H9 (cell line): ENCODE data around the gene NOA1. TPM values are rescaled to one million over a fixed set of nuclear protein-coding genes. Genes with fewer than 3 reads are reported as not detected.
"Not testable (repeated sequence)": the region's sequence is repeated elsewhere in the genome, so short reads cannot be mapped to it uniquely, and the experiment has no call there.

Source experiments
- DNase-seq: peaks from one replicate; pipeline ENCODE4 v3.0.0-alpha.2; 2017
- H2AFZ ChIP-seq: one replicate; pipeline ENCODE4 v1.6.1; 2013; ENCODE audit warnings: mild to moderate bottlenecking, low read length, control low read depth, moderate library complexity
- H2AK5ac ChIP-seq: 2 replicates; pipeline ENCODE4 v1.6.1; 2013; ENCODE audit warnings: low read length, control low read depth, mixed read lengths; ENCODE audit not compliant: insufficient read length
- H2BK120ac ChIP-seq: one replicate; pipeline ENCODE4 v1.6.1; 2013; ENCODE audit warnings: low read depth, mild to moderate bottlenecking, low read length, control low read depth, inconsistent platforms; ENCODE audit not compliant: poor library complexity, severe bottlenecking
- H2BK12ac ChIP-seq: 2 replicates; pipeline ENCODE4 v1.6.1; 2013; ENCODE audit warnings: low read length, control low read depth, mixed read lengths, low read depth; ENCODE audit not compliant: insufficient read length
- H2BK15ac ChIP-seq: 2 replicates; pipeline ENCODE4 v1.6.1; 2013; ENCODE audit warnings: low read depth, low read length, control low read depth
- H2BK20ac ChIP-seq: one replicate; pipeline ENCODE4 v1.6.1; 2013; ENCODE audit warnings: low read depth, mild to moderate bottlenecking, low read length, control low read depth, inconsistent platforms; ENCODE audit not compliant: poor library complexity, severe bottlenecking
- H2BK5ac ChIP-seq: 2 replicates; pipeline ENCODE4 v1.6.1; 2013; ENCODE audit warnings: low read length, control low read depth, mixed read lengths; ENCODE audit not compliant: insufficient read length
- H3K14ac ChIP-seq: 2 replicates; pipeline ENCODE4 v1.6.1; 2013; ENCODE audit warnings: low read length, control low read depth; ENCODE audit not compliant: insufficient read depth
- H3K18ac ChIP-seq: 2 replicates; pipeline ENCODE4 v1.6.1; 2013; ENCODE audit warnings: low read depth, mild to moderate bottlenecking, mixed read lengths, low read length, control low read depth; ENCODE audit not compliant: insufficient read length
- H3K23ac ChIP-seq: 2 replicates; pipeline ENCODE4 v1.6.1; 2013; ENCODE audit warnings: low read length, control low read depth, mixed read lengths, low read depth; ENCODE audit not compliant: insufficient read length
- H3K23me2 ChIP-seq: 2 replicates; pipeline ENCODE4 v1.6.1; 2013; ENCODE audit warnings: low read depth, mild to moderate bottlenecking, mixed read lengths, low read length, control low read depth; ENCODE audit not compliant: insufficient read length, poor library complexity, severe bottlenecking
- H3K27ac ChIP-seq: 2 replicates; pipeline ENCODE4 v1.5.1; 2013; ENCODE audit warnings: low read length, control low read depth, mixed read lengths, low read depth; ENCODE audit not compliant: insufficient read length
- H3K27me3 ChIP-seq: 2 replicates; pipeline ENCODE4 v1.6.1; 2013; ENCODE audit warnings: low read length, control low read depth, inconsistent platforms; ENCODE audit not compliant: insufficient read depth
- H3K4ac ChIP-seq: 2 replicates; pipeline ENCODE4 v1.6.1; 2013; ENCODE audit warnings: low read depth, mild to moderate bottlenecking, control low read depth, inconsistent platforms, low read length, moderate library complexity
- H3K4me1 ChIP-seq: 2 replicates; pipeline ENCODE4 v1.6.1; 2013; ENCODE audit warnings: low read length, control low read depth, inconsistent platforms; ENCODE audit not compliant: insufficient read depth
- H3K4me2 ChIP-seq: 2 replicates; pipeline ENCODE4 v1.6.1; 2013; ENCODE audit warnings: low read length, control low read depth, mixed read lengths; ENCODE audit not compliant: insufficient read length, insufficient read depth
- H3K56ac ChIP-seq: 2 replicates; pipeline ENCODE4 v1.6.1; 2013; ENCODE audit warnings: low read depth, mild to moderate bottlenecking, mixed read lengths, low read length, control low read depth; ENCODE audit not compliant: insufficient read length
- H3K79me1 ChIP-seq: 2 replicates; pipeline ENCODE4 v1.6.1; 2013; ENCODE audit warnings: low read depth, mild to moderate bottlenecking, moderate library complexity, low read length, control low read depth, inconsistent platforms; ENCODE audit not compliant: insufficient read depth, poor library complexity, severe bottlenecking
- H3K79me2 ChIP-seq: 2 replicates; pipeline ENCODE4 v1.6.1; 2013; ENCODE audit warnings: low read length, control low read depth, inconsistent platforms; ENCODE audit not compliant: insufficient read depth
- H3K9ac ChIP-seq: 2 replicates; pipeline ENCODE4 v1.6.1; 2013; ENCODE audit warnings: low read length, control low read depth, mixed read lengths; ENCODE audit not compliant: insufficient read length; ENCODE audit errors: extremely low read depth
- H3K9me3 ChIP-seq: one replicate; pipeline ENCODE4 v1.6.1; 2013; ENCODE audit warnings: low read depth, low read length, inconsistent platforms; ENCODE audit not compliant: control insufficient read depth
- H3T11ph ChIP-seq: one replicate; pipeline ENCODE4 v1.6.1; 2013; ENCODE audit warnings: mild to moderate bottlenecking, low read length, control low read depth, inconsistent platforms
- H4K20me1 ChIP-seq: one replicate; pipeline ENCODE4 v1.6.1; 2013; ENCODE audit not compliant: control insufficient read depth, insufficient read length, insufficient read depth
- H4K5ac ChIP-seq: 2 replicates; pipeline ENCODE4 v1.6.1; 2013; ENCODE audit warnings: low read depth, mild to moderate bottlenecking, mixed read lengths, low read length, control low read depth; ENCODE audit not compliant: insufficient read length
- H4K8ac ChIP-seq: replicated peaks from 2 replicates; pipeline ENCODE4 v1.6.1; 2013; ENCODE audit warnings: low read length, control low read depth, mixed read lengths, low read depth; ENCODE audit not compliant: insufficient read length
- H4K91ac ChIP-seq: 2 replicates; pipeline ENCODE4 v1.6.1; 2013; ENCODE audit warnings: low read depth, mild to moderate bottlenecking, moderate library complexity, mixed read lengths, low read length, control low read depth; ENCODE audit not compliant: insufficient read length
- H3K27ac Mint-ChIP-seq, 3 experiments: 2 replicates in 2 of 3; 3 replicates in 1 of 3; pipeline ENCODE4 v1.8.0; 2020 to 2021; ENCODE audit warnings: mixed read lengths in 3 of 3, mild to moderate bottlenecking in 1 of 3, moderate library complexity in 1 of 3
- H3K27me3 Mint-ChIP-seq: 2 replicates; pipeline ENCODE4 v1.8.0; 2021; ENCODE audit warnings: low read depth, mild to moderate bottlenecking, moderate library complexity, mixed read lengths
- H3K36me3 Mint-ChIP-seq, 3 experiments: 2 replicates in 2 of 3; 3 replicates in 1 of 3; pipeline ENCODE4 v1.8.0; 2020 to 2021; ENCODE audit warnings: low read depth in 3 of 3, mixed read lengths in 3 of 3; ENCODE audit not compliant: insufficient read depth in 1 of 3
- H3K4me1 Mint-ChIP-seq, 2 experiments: 2 replicates each; pipeline ENCODE4 v1.8.0; 2020; ENCODE audit warnings: mixed read lengths in 2 of 2
- H3K4me3 Mint-ChIP-seq, 2 experiments: 2 replicates in 1 of 2; 3 replicates in 1 of 2; pipeline ENCODE4 v1.8.0; 2020 to 2021; ENCODE audit warnings: mild to moderate bottlenecking in 2 of 2, mixed read lengths in 2 of 2, moderate library complexity in 1 of 2
- H3K9me3 Mint-ChIP-seq, 2 experiments: 2 replicates in 1 of 2; 3 replicates in 1 of 2; pipeline ENCODE4 v1.8.0; 2020; ENCODE audit warnings: mild to moderate bottlenecking in 2 of 2, mixed read lengths in 2 of 2, moderate library complexity in 1 of 2
- CTCF ChIP-seq: fragments of 200-600 bp; sonication (generic); conservative IDR thresholded peaks from 3 replicates; pipeline ENCODE4 v1.8.0; 2021; ENCODE audit warnings: antibody characterized with exemption, mild to moderate bottlenecking
- WGBS: extraction: QIAGEN DNeasy Blood & Tissue Kit; methylation state at CpG from one replicate; pipeline ENCODE4 v1.1.7; 2013; ENCODE audit warnings: missing lambda C conversion rate, low lambda C conversion rate, mixed read lengths; ENCODE audit not compliant: insufficient read length; ENCODE audit errors: extremely low coverage; 5-methylcytosine and 5-hydroxymethylcytosine counted together
- total RNA-seq: library from RNA; stranded (reverse); gene quantifications from 2 replicates; pipeline ENCODE4 v1.2.1, GENCODE V29; 2021

Gene NOA1
- total RNA-seq, 1 experiment from 2014 or later: 22.8 TPM

GRCh38 chr4:56927196-56927595 lies 50.2 kb downstream of the NOA1 start:
- peaks cover 17 to 71% (median 63%) of the 10 kb centered on the region in 3 experiments; a peak in 6 of 7 replicates for H3K36me3 Mint-ChIP-seq
- no peaks in the 10 kb centered on the region for H3K27me3 Mint-ChIP-seq

GRCh38 chr4:56914977-56915376 lies 62.4 kb downstream of the NOA1 start:
- H3K23ac ChIP-seq, H4K91ac ChIP-seq, H2BK120ac ChIP-seq, H3K27me3 ChIP-seq, DNase-seq, H3K4me2 ChIP-seq, H3K27ac Mint-ChIP-seq, H3K27me3 Mint-ChIP-seq, H4K20me1 ChIP-seq, H3K9me3 Mint-ChIP-seq, H3K9ac ChIP-seq, H3K23me2 ChIP-seq, H4K8ac ChIP-seq, H3K4ac ChIP-seq, H3K18ac ChIP-seq, H3K4me1 ChIP-seq, H2AFZ ChIP-seq, H2BK5ac ChIP-seq, H3K27ac ChIP-seq, H2BK15ac ChIP-seq, H3K56ac ChIP-seq, H3K4me3 Mint-ChIP-seq, H3K9me3 ChIP-seq, H2AK5ac ChIP-seq, H2BK12ac ChIP-seq, H4K5ac ChIP-seq, H3T11ph ChIP-seq, H3K14ac ChIP-seq, H2BK20ac ChIP-seq: not testable (repeated sequence)
- no CpG with 5 or more reads among the region's 12 CpGs for WGBS
- Mint-ChIP-seq H3K4me1 (peaks cover 21 to 23% of the 10 kb centered on the region in 2 experiments), H3K36me3 (peaks cover 17 to 58% (median 39%) of the 10 kb centered on the region in 3 experiments)
- peaks cover 21% of the 10 kb centered on the region; the same call in 1 of the 2 replicates for H3K79me2 ChIP-seq
- peaks cover 12% of the 10 kb centered on the region for H3K79me1 ChIP-seq

More at GRCh38 chr4:56927196-56927595, 50.2 kb downstream of the NOA1 start:
- no peak overlapping the region for H2AFZ ChIP-seq
- H3K23me2 ChIP-seq: no peaks in the 10 kb centered on the region
- no peaks in the 10 kb centered on the region; the same call in 1 of the 2 replicates for H3K79me2 ChIP-seq
- H2BK120ac ChIP-seq: no peak overlapping the region
- H3K14ac ChIP-seq: no peak overlapping the region
- H3K56ac ChIP-seq: no peak overlapping the region
- H2BK5ac ChIP-seq: no peak overlapping the region
- no peak overlapping the region for H4K91ac ChIP-seq
- no peak overlapping the region for H3K4ac ChIP-seq
- H4K5ac ChIP-seq: no peak overlapping the region
- no peak for TF ChIP-seq CTCF
- H3K9me3 ChIP-seq: no peaks in the 10 kb centered on the region
- no peaks in the 10 kb centered on the region for H3K27me3 ChIP-seq
- H4K8ac ChIP-seq: no peak overlapping the region
- no peak overlapping the region for H3K4me2 ChIP-seq
- no peak overlapping the region for H3K18ac ChIP-seq
- H3K23ac ChIP-seq: no peak overlapping the region
- no peak overlapping the region for H2AK5ac ChIP-seq
- no peak overlapping the region for H3K27ac ChIP-seq
- no peaks in the 10 kb centered on the region for H4K20me1 ChIP-seq
- H3K79me1 ChIP-seq: peaks cover 4% of the 10 kb centered on the region
- Mint-ChIP-seq H3K27ac (no peak overlapping the region), H3K4me3 (no peak overlapping the region), H3K4me1 (no peaks in the 10 kb centered on the region), H3K9me3 (no peaks in the 10 kb centered on the region)
- H3K4me1 ChIP-seq: no peaks in the 10 kb centered on the region
- no peak overlapping the region for H2BK12ac ChIP-seq
- WGBS: no CpG with 5 or more reads among the region's 2 CpGs
- no peak overlapping the region for H3T11ph ChIP-seq
- no peak for DNase-seq
- H2BK20ac ChIP-seq: no peak overlapping the region
- no peak overlapping the region for H2BK15ac ChIP-seq
- H3K9ac ChIP-seq: no peak overlapping the region
